Retinal pigment epithelial cell (primary cell): ENCODE measurements around the gene PSMC6.

Experiments
- DNase-seq: peaks from one replicate; pipeline ENCODE4 v3.0.0-alpha.2; 2010; ENCODE audit warnings: low read depth
- H3K4me3 ChIP-seq: 2 replicates; pipeline ENCODE4 v1.5.1; 2011; ENCODE audit warnings: mild to moderate bottlenecking, low read length, control low read depth, moderate library complexity
- TF ChIP-seq, protein P1 (sequence below): conservative IDR thresholded peaks from 2 replicates; pipeline ENCODE4 v1.5.1; 2011; ENCODE audit warnings: low read depth, low read length, control low read depth, inconsistent platforms

Gene PSMC6

DNA sequence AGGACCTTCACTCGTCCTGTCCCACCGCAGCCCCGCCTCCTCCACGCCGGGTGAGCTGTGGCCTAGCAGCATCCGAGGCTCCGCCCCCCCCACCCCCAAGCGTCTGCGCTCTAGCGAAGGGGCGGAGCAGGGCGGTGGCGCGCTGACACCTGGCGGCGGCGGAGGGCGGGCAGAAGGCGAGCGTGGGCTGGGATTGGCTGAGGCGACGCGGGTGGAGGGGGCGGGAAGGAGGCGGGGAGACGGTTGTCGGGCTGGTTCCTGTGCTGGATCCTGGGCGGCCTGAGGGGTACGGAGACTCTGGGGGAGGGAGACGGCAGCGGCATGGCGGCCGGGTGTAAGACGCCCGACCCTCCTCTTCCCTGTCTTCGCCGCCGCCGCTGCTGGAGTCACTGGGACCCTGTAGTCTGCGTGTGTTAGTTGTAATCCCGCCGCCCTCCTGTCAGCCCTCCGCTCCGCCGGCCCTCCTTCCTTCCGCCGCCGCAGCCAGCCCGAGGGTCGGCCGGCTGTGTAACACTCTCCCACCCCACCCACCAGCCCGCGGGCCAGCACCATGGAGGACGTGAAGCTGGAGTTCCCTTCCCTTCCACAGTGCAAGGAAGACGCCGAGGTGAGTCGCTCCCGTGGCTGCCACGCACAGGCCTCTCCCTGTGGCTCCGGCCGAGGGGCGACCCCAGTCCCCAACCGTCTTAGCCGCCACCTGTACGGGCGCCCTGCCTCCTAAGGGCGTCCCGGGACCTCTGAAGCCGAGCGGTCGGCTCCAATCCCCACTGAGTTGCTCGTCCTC lies 23.1 kb downstream of the PSMC6 start, which contains the start of gene STYX:
TSS of gene STYX (plus strand) at position 242 of the 784 bp plus-strand sequence. CDS start at position 551, 309 bp downstream.
- H3K4me3 ChIP-seq, result peak within 1 kb of the TSS; percentile 97
- DNase-seq, result peak; percentile 94
- TF ChIP-seq, protein P1, sequence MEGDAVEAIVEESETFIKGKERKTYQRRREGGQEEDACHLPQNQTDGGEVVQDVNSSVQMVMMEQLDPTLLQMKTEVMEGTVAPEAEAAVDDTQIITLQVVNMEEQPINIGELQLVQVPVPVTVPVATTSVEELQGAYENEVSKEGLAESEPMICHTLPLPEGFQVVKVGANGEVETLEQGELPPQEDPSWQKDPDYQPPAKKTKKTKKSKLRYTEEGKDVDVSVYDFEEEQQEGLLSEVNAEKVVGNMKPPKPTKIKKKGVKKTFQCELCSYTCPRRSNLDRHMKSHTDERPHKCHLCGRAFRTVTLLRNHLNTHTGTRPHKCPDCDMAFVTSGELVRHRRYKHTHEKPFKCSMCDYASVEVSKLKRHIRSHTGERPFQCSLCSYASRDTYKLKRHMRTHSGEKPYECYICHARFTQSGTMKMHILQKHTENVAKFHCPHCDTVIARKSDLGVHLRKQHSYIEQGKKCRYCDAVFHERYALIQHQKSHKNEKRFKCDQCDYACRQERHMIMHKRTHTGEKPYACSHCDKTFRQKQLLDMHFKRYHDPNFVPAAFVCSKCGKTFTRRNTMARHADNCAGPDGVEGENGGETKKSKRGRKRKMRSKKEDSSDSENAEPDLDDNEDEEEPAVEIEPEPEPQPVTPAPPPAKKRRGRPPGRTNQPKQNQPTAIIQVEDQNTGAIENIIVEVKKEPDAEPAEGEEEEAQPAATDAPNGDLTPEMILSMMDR, result no peak

GRCh38 chr14:52730709-52731111 lies 23.7 kb downstream of the PSMC6 start:
- DNase-seq, result no peak
- peak overlapping the region; percentile 97 for H3K4me3 ChIP-seq
- TF ChIP-seq, protein P1, result no peak

DNA sequence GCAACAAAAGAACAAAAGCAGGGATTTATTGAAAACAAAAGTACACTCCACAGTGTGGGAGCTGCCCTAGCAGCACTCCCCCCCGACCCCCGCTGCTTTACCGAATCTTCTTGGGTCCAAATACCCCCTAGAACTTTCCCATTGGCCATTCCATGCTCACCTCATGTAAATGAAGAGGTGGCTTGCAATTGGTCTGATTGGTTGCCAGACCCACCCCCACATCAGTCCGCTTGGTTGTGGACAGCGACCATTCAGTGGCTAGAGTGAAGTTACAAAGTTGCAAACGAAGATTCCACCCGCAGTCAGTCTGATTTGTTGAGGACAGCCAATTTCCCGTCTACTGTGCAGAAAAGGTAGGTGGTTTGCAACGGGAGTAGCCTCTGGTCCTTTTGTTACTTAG lies 26.8 kb downstream of the PSMC6 start:
- TF ChIP-seq, protein P1, result no peak
- H3K4me3 ChIP-seq, result no peak overlapping the region
- no peak for DNase-seq

GRCh38 chr14:52735921-52736489 lies 29.0 kb downstream of the PSMC6 start:
- no peak for DNase-seq
- H3K4me3 ChIP-seq, result no peak overlapping the region
- TF ChIP-seq, protein P1, result no peak

DNA sequence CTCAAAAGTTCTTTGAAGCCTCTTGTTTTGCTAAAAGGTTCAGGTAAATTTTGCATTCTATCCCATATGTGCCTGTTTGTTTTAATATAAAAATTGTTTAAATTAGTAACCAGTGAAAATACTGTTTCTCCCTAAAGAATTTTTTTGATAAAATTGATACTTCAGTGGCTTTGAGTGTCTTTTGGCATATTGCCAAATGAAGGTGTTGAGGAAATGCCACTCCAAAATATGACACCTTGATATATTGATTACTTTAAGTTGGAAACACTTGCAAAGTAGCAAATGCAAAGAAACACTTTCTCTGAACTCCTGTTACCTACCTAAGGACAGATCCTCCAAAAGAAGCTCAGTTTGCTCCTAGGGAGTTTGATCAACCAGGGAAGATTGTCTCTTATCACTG lies 31.4 kb downstream of the PSMC6 start:
- TF ChIP-seq, protein P1, result no peak
- no peak overlapping the region for H3K4me3 ChIP-seq
- no peak for DNase-seq

DNA sequence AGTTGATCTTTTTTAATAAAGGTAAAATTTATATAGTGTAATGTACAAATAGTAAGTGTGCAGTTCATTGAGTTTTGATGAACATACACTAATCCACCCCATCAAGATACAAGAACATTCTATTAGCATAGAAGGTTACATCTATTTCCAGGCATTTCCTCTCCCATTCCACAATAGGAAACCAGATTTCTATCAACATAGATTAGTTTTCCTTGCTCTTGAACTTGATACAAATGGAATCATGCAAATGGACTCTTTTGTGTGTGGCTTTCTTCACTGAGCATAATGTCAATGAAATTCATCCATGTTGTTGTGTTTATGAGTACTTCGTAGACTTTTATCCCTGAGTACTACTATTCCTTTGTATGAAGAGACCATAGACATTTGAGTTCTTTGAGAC lies 33.8 kb downstream of the PSMC6 start:
- DNase-seq, result no peak
- TF ChIP-seq, protein P1, result no peak
- H3K4me3 ChIP-seq, result no peak overlapping the region

DNA sequence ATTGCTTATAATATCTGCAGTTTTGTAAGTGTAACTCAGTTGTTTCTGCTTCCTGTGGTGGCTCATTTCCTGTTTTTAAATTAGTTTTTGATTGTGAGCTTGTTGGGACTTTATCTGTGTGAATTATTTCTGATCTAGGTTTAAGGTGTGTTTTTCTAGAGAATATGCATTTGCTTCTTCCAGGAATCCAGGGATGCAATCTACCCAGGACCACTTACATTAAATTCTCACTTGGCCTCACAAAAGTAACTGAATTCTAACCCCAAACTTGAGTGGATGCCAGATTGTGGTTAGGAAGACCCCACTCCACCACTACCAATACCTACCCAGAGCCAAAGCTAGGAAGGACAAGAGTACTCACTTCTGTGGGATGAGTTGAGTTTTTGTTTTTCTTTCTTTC lies 34.9 kb downstream of the PSMC6 start:
- no peak for DNase-seq
- H3K4me3 ChIP-seq, result no peak overlapping the region
- TF ChIP-seq, protein P1, result no peak
